IMR-90 (cell line): ENCODE data around the gene IL1B. TPM values are rescaled to one million over a fixed set of nuclear protein-coding genes. Genes with fewer than 3 reads are reported as not detected.

Experiments
- ATAC-seq: fragments of 200-7000 bp; cut with Tn5 transposase; 2 replicates; pipeline ENCODE4 v1.9.1; 2020; ENCODE audit warnings: low read depth, mild to moderate bottlenecking, moderate library complexity
- BruUV-seq: library from RNA; stranded (reverse); fragments of 400-500 nt; replicated peaks from 2 replicates; lab custom pipeline; 2021; lab: Mats Ljungman, UMichigan
- CTCF ChIA-PET: fragments of 300-600 bp; formaldehyde crosslinking; extraction: SDS; loops from one replicate; lab custom pipeline; 2021; ENCODE audit warnings: antibody characterized with exemption; lab: Yijun Ruan, JAX
- POLR2A ChIA-PET: fragments of 300-600 bp; sonication (Branson Sonifier 250); formaldehyde crosslinking; loops from one replicate; lab custom pipeline; 2022; ENCODE audit warnings: antibody characterized with exemption; ENCODE audit not compliant: unreplicated experiment; lab: Charles Lee
- DNase-seq: peaks from one replicate; pipeline ENCODE4 v3.0.0; 2013
- H2AFZ ChIP-seq: replicated peaks from 2 replicates; pipeline ENCODE3; 2013; ENCODE audit warnings: low read length, mild to moderate bottlenecking; ENCODE audit not compliant: poor library complexity
- H2AK5ac ChIP-seq: 2 replicates; pipeline ENCODE4 v1.6.1; 2013; ENCODE audit warnings: low read depth, low read length, inconsistent platforms
- H2AK9ac ChIP-seq: replicated peaks from 2 replicates; pipeline ENCODE3; 2013; ENCODE audit warnings: mild to moderate bottlenecking, low read depth, low read length, moderate library complexity; ENCODE audit not compliant: poor library complexity
- H2BK120ac ChIP-seq: 2 replicates; pipeline ENCODE4 v1.6.1; 2013; ENCODE audit warnings: low read depth, low read length, inconsistent platforms
- H2BK15ac ChIP-seq: 3 replicates; pipeline ENCODE4 v1.6.1; 2013; ENCODE audit warnings: low read depth, low read length, inconsistent platforms
- H2BK20ac ChIP-seq: 2 replicates; pipeline ENCODE4 v1.6.1; 2013; ENCODE audit warnings: low read depth, mild to moderate bottlenecking, inconsistent platforms, low read length, moderate library complexity
- H2BK5ac ChIP-seq: 2 replicates; pipeline ENCODE4 v1.6.1; 2013; ENCODE audit warnings: mild to moderate bottlenecking, low read depth, low read length, inconsistent platforms; ENCODE audit not compliant: poor library complexity, severe bottlenecking
- H3K14ac ChIP-seq: replicated peaks from 2 replicates; pipeline ENCODE4 v1.6.1; 2013; ENCODE audit warnings: low read depth, low read length, inconsistent platforms
- H3K18ac ChIP-seq: 2 replicates; pipeline ENCODE4 v1.6.1; 2013; ENCODE audit warnings: low read depth, low read length, control low read depth
- H3K23ac ChIP-seq: 2 replicates; pipeline ENCODE4 v1.6.1; 2013; ENCODE audit warnings: low read depth, low read length, inconsistent platforms
- H3K27ac ChIP-seq: 2 replicates; pipeline ENCODE4 v1.5.1; 2013; ENCODE audit warnings: mild to moderate bottlenecking, control low read depth, low read length; ENCODE audit not compliant: insufficient read depth
- H3K27me3 ChIP-seq: 2 replicates; pipeline ENCODE4 v1.6.1; 2013; ENCODE audit warnings: low read length; ENCODE audit not compliant: control insufficient read depth, insufficient read depth
- H3K36me3 ChIP-seq: 2 replicates; pipeline ENCODE4 v1.6.1; 2013; ENCODE audit warnings: low read length, mixed read lengths; ENCODE audit not compliant: control insufficient read depth, insufficient read depth
- H3K4ac ChIP-seq: 2 replicates; pipeline ENCODE4 v1.6.1; 2013; ENCODE audit warnings: low read depth, low read length, inconsistent platforms
- H3K4me1 ChIP-seq: 2 replicates; pipeline ENCODE4 v1.6.1; 2013; ENCODE audit warnings: low read length, mixed read lengths; ENCODE audit not compliant: control insufficient read depth, insufficient read depth
- H3K4me2 ChIP-seq: 2 replicates; pipeline ENCODE4 v1.6.1; 2013; ENCODE audit warnings: low read depth, mild to moderate bottlenecking, control low read depth, low read length, moderate library complexity
- H3K4me3 ChIP-seq: 2 replicates; pipeline ENCODE4 v1.5.1; 2013; ENCODE audit warnings: low read depth, mild to moderate bottlenecking, control low read depth, low read length, moderate library complexity; ENCODE audit not compliant: insufficient read depth
- H3K56ac ChIP-seq: 2 replicates; pipeline ENCODE4 v1.6.1; 2013; ENCODE audit warnings: low read length, inconsistent platforms; ENCODE audit not compliant: insufficient read depth; ENCODE audit errors: extremely low read depth
- H3K79me1 ChIP-seq, 2 experiments: 2 replicates each; pipeline ENCODE4 v1.6.1; 2013; ENCODE audit warnings: low read length in 2 of 2, inconsistent platforms in 1 of 2, low read depth in 1 of 2
- H3K9ac ChIP-seq: 2 replicates; pipeline ENCODE4 v1.6.1; 2013; ENCODE audit warnings: low read depth, low read length, control low read depth
- H3K9me1 ChIP-seq: 2 replicates; pipeline ENCODE4 v1.6.1; 2013; ENCODE audit warnings: low read length, inconsistent platforms; ENCODE audit not compliant: insufficient read depth
- H3K9me3 ChIP-seq: 2 replicates; pipeline ENCODE4 v1.6.1; 2013; ENCODE audit warnings: low read length; ENCODE audit not compliant: control insufficient read depth, insufficient read depth
- H4K20me1 ChIP-seq: 2 replicates; pipeline ENCODE4 v1.6.1; 2013; ENCODE audit warnings: low read length, inconsistent platforms; ENCODE audit not compliant: insufficient read depth
- H4K5ac ChIP-seq: 2 replicates; pipeline ENCODE4 v1.6.1; 2013; ENCODE audit warnings: mild to moderate bottlenecking, low read depth, low read length, control low read depth
- H4K8ac ChIP-seq, 2 experiments: 2 replicates each; pipeline ENCODE4 v1.6.1; 2013; ENCODE audit warnings: low read depth in 2 of 2, low read length in 2 of 2, control low read depth in 1 of 2, inconsistent platforms in 1 of 2
- H4K91ac ChIP-seq: 2 replicates; pipeline ENCODE4 v1.6.1; 2013; ENCODE audit warnings: low read depth, low read length, inconsistent platforms; ENCODE audit not compliant: insufficient read depth
- BHLHE40 ChIP-seq: fragments of 150-350 bp; IDR thresholded peaks from 2 replicates; pipeline ENCODE4 v1.6.1; 2016; ENCODE audit warnings: mild to moderate bottlenecking, low read depth, low read length
- CEBPB ChIP-seq: IDR thresholded peaks from 2 replicates; pipeline ENCODE4 v1.6.1; 2012; ENCODE audit warnings: low read depth, low read length, improper control_type of control experiment
- CHD1 ChIP-seq: IDR thresholded peaks from 2 replicates; pipeline ENCODE4 v1.6.1; 2012; ENCODE audit warnings: low read depth, low read length, improper control_type of control experiment
- MAFK ChIP-seq: IDR thresholded peaks from 2 replicates; pipeline ENCODE4 v1.6.1; 2012; ENCODE audit warnings: low read depth, low read length, improper control_type of control experiment
- MAZ ChIP-seq: IDR thresholded peaks from 2 replicates; pipeline ENCODE4 v1.6.1; 2012; ENCODE audit warnings: low read depth, mild to moderate bottlenecking, low read length, improper control_type of control experiment, moderate library complexity, borderline replicate concordance
- MXI1 ChIP-seq: IDR thresholded peaks from 2 replicates; pipeline ENCODE4 v1.6.1; 2012; ENCODE audit warnings: low read depth, mild to moderate bottlenecking, low read length, moderate library complexity, borderline replicate concordance
- NFE2L2 ChIP-seq: fragments of 150-350 bp; IDR thresholded peaks from 2 replicates; pipeline ENCODE4 v1.6.1; 2016; ENCODE audit warnings: low read depth, mild to moderate bottlenecking, low read length
- POLR2A ChIP-seq: IDR thresholded peaks from 2 replicates; pipeline ENCODE4 v1.6.1; 2012; ENCODE audit warnings: mild to moderate bottlenecking, low read depth, low read length
- RAD21 ChIP-seq: IDR thresholded peaks from 2 replicates; pipeline ENCODE4 v1.6.1; 2012; ENCODE audit warnings: low read length, improper control_type of control experiment
- RCOR1 ChIP-seq: IDR thresholded peaks from 2 replicates; pipeline ENCODE4 v1.6.1; 2012; ENCODE audit warnings: mild to moderate bottlenecking, low read length, improper control_type of control experiment; ENCODE audit not compliant: insufficient replicate concordance
- RFX5 ChIP-seq: IDR thresholded peaks from 2 replicates; pipeline ENCODE4 v1.8.0; 2012; ENCODE audit warnings: low read depth, mild to moderate bottlenecking, low read length, moderate library complexity
- SMC3 ChIP-seq: fragments of 150-350 bp; IDR thresholded peaks from 2 replicates; pipeline ENCODE4 v1.6.1; 2016; ENCODE audit warnings: low read depth, mild to moderate bottlenecking, antibody characterized with exemption, low read length, moderate library complexity
- WGBS, 2 experiments: methylation state at CpG; one replicate each; pipeline versions ENCODE4 v1.1.5 to v1.1.7; 2013; ENCODE audit warnings: missing lambda C conversion rate in 2 of 2; ENCODE audit not compliant: insufficient read length in 1 of 2; ENCODE audit errors: extremely low coverage in 2 of 2; 5-methylcytosine and 5-hydroxymethylcytosine counted together
- dilution Hi-C: fragments of 300-500 bp; cut with HindIII; formaldehyde crosslinking; loops from one replicate; pipeline ENCODE4 v1.14.3; 2018; ENCODE audit warnings: low sequenced_read_pairs; ENCODE audit not compliant: unreplicated experiment
- in situ Hi-C: fragments of 300-500 bp; cut with MboI; formaldehyde crosslinking; loops from 3 replicates; pipeline ENCODE4 v1.14.3; 2019; ENCODE audit warnings: low sequenced_read_pairs, inconsistent platforms, mixed read lengths
- intact Hi-C: fragments of 100-400 bp; cut with micrococcal nuclease; formaldehyde crosslinking; loops from 2 replicates; pipeline ENCODE4 v1.10.0; 2022
- polyA plus RNA-seq, 3 experiments: library from polyadenylated mRNA; depleted of rRNA; stranded (reverse); fragments of >200 nt; gene quantifications; 2 replicates each; pipeline ENCODE4 v1.2.3, GENCODE V29; 2012; ENCODE audit warnings: low replicate concordance in 1 of 3
- total RNA-seq: library from RNA; depleted of rRNA; stranded (reverse); fragments of >200 nt; gene quantifications from 2 replicates; pipeline ENCODE4 v1.2.3, GENCODE V29; 2012
- TF ChIP-seq, protein P1 (sequence below): conservative IDR thresholded peaks from 2 replicates; pipeline ENCODE4 v1.5.1; 2012; ENCODE audit warnings: mild to moderate bottlenecking, low read depth, low read length, improper control_type of control experiment
- TF ChIP-seq, protein P2 (sequence below): fragments of 150-350 bp; IDR thresholded peaks from 2 replicates; pipeline ENCODE4 v1.6.1; 2016; ENCODE audit warnings: low read depth, mild to moderate bottlenecking, low read length, moderate library complexity, borderline replicate concordance
- TF ChIP-seq, protein P3 (sequence below): fragments of 150-350 bp; IDR thresholded peaks from 2 replicates; pipeline ENCODE4 v1.6.1; 2017; ENCODE audit warnings: mild to moderate bottlenecking, antibody characterized with exemption, low read length, low read depth

Gene IL1B
- total and polyA plus RNA-seq, 2 of the 4 experiments (the other 2 are of a cell fraction), result 3.0 to 4.4 TPM

DNA sequence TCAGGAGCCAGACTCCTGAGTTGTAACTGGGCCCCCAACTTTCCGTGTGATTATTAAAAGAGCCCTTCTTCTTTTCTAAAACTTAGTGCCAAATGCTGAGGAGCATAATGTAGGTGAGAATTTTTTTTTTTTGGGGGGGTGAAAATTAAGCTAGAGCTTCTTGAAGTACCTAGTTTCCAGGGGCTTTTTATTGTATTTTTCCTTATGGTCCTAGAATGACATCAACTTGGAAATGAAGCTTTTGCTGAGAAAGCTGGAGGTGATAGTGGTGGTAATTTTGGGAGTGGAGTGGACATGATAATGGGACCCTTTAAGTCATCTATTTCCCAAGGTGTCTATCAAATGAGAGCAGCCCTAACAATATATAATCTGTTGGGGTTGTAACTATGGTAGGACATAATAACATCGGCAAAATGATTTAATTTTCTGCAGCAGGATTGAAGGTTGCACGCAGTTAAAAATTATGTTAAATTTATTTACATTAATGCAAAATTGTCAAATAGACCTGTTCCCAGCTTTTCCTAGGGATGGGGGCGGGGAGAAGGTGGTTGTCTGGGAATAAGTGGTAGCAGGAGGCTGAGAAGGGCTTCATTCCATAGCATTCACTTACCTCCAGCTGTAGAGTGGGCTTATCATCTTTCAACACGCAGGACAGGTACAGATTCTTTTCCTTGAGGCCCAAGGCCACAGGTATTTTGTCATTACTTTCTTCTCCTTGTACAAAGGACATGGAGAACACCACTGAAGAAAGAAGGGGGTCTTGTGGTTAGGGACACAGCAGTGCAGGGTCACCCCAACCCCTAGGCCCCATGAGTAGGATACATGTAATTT is 5.7 kb downstream of the IL1B start:
- dilution Hi-C loops (no loop called here), in situ Hi-C loops (no loop called here), intact Hi-C loops (no loop called here)
- H2AK9ac ChIP-seq, result no peak overlapping the region
- no peak overlapping the region for H4K5ac ChIP-seq
- H4K91ac ChIP-seq, result no peak overlapping the region
- H3K27me3 ChIP-seq, result no peaks in the 10 kb centered on the region
- H2BK20ac ChIP-seq, result no peak overlapping the region
- H3K14ac ChIP-seq, result no peak overlapping the region
- no peak overlapping the region for H3K27ac ChIP-seq
- no peak overlapping the region for H2BK120ac ChIP-seq
- no peak overlapping the region for H3K18ac ChIP-seq
- H4K8ac ChIP-seq, result no peak overlapping the region
- ATAC-seq (no peak), DNase-seq (no peak)
- H3K4ac ChIP-seq, result no peak overlapping the region
- no TSS peak for BruUV-seq
- no peaks in the 10 kb centered on the region for H3K9me1 ChIP-seq
- H3K9me3 ChIP-seq, result no peaks in the 10 kb centered on the region
- H3K4me3 ChIP-seq, result no peak overlapping the region
- H2BK15ac ChIP-seq, result no peak overlapping the region
- H3K9ac ChIP-seq, result no peak overlapping the region
- H2AK5ac ChIP-seq, result no peak overlapping the region
- H2BK5ac ChIP-seq, result no peak overlapping the region
- WGBS, 2 experiments, result no CpG with 5 or more reads among the region's 5 CpGs
- peaks cover 4% of the 10 kb centered on the region; the same call in 1 of the 2 replicates for H3K4me1 ChIP-seq
- POLR2A ChIA-PET, result no interaction called here
- H3K4me2 ChIP-seq, result no peak overlapping the region
- H3K23ac ChIP-seq, result no peak overlapping the region
- H3K36me3 ChIP-seq, result no peaks in the 10 kb centered on the region; the same call in 1 of the 2 replicates
- CTCF ChIA-PET, result no interaction called here
- no peaks in the 10 kb centered on the region for H4K20me1 ChIP-seq
- H2AFZ ChIP-seq, result no peak overlapping the region
- H3K56ac ChIP-seq, result no peak overlapping the region
- H3K79me1 ChIP-seq, result peaks cover 0 to 5% of the 10 kb centered on the region in 2 experiments; a peak in 1 of 4 replicates
- TF ChIP-seq, protein P1, sequence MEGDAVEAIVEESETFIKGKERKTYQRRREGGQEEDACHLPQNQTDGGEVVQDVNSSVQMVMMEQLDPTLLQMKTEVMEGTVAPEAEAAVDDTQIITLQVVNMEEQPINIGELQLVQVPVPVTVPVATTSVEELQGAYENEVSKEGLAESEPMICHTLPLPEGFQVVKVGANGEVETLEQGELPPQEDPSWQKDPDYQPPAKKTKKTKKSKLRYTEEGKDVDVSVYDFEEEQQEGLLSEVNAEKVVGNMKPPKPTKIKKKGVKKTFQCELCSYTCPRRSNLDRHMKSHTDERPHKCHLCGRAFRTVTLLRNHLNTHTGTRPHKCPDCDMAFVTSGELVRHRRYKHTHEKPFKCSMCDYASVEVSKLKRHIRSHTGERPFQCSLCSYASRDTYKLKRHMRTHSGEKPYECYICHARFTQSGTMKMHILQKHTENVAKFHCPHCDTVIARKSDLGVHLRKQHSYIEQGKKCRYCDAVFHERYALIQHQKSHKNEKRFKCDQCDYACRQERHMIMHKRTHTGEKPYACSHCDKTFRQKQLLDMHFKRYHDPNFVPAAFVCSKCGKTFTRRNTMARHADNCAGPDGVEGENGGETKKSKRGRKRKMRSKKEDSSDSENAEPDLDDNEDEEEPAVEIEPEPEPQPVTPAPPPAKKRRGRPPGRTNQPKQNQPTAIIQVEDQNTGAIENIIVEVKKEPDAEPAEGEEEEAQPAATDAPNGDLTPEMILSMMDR, result no peak
- TF ChIP-seq MAFK (no peak), RCOR1 (no peak), RFX5 (no peak), RAD21 (no peak), CHD1 (no peak), MAZ (no peak), NFE2L2 (no peak), BHLHE40 (no peak), POLR2A (no peak), MXI1 (no peak), CEBPB (no peak), SMC3 (no peak)
- TF ChIP-seq, protein P2, sequence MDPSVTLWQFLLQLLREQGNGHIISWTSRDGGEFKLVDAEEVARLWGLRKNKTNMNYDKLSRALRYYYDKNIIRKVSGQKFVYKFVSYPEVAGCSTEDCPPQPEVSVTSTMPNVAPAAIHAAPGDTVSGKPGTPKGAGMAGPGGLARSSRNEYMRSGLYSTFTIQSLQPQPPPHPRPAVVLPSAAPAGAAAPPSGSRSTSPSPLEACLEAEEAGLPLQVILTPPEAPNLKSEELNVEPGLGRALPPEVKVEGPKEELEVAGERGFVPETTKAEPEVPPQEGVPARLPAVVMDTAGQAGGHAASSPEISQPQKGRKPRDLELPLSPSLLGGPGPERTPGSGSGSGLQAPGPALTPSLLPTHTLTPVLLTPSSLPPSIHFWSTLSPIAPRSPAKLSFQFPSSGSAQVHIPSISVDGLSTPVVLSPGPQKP, result no peak
- TF ChIP-seq, protein P3, sequence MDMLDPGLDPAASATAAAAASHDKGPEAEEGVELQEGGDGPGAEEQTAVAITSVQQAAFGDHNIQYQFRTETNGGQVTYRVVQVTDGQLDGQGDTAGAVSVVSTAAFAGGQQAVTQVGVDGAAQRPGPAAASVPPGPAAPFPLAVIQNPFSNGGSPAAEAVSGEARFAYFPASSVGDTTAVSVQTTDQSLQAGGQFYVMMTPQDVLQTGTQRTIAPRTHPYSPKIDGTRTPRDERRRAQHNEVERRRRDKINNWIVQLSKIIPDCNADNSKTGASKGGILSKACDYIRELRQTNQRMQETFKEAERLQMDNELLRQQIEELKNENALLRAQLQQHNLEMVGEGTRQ, result no peak
